WI38 (cell line): ENCODE measurements around the gene NEUROD1.

Experiments used
- H3K4me3 ChIP-seq: 2 replicates; pipeline ENCODE4 v1.5.1; 2011; ENCODE audit warnings: low read depth, mild to moderate bottlenecking, control low read depth, low read length
- TF ChIP-seq, protein P1 (sequence below): IDR thresholded peaks from 2 replicates; pipeline ENCODE4 v1.5.1; 2012; ENCODE audit warnings: low read depth, mild to moderate bottlenecking, control low read depth, low read length

Gene NEUROD1

DNA sequence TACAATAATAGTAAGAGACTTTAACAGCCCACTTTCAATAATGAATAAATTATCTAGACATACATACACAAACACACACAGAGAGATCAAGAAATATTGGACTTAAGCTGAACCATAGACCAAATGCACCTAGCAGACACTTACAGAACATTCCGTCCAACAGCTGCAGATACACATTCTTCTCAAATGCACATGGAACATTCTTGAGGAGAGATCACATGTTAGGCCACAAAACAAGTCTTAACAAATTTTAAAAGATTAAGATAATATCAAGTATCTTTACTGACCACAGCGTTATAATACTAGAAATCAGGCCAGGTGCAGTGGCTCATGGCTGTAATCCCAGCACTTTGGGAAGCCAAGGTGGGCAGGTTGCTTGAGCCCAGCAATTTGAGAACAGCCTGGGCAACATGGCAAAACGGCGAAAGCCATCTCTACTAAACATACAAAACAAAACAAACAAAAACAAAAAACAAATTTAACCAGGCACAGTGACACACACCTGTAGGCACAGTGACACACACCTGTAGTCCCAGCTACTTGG lies 30.8 kb downstream of the NEUROD1 start:
- no peak overlapping the region for H3K4me3 ChIP-seq
- TF ChIP-seq, protein P1, sequence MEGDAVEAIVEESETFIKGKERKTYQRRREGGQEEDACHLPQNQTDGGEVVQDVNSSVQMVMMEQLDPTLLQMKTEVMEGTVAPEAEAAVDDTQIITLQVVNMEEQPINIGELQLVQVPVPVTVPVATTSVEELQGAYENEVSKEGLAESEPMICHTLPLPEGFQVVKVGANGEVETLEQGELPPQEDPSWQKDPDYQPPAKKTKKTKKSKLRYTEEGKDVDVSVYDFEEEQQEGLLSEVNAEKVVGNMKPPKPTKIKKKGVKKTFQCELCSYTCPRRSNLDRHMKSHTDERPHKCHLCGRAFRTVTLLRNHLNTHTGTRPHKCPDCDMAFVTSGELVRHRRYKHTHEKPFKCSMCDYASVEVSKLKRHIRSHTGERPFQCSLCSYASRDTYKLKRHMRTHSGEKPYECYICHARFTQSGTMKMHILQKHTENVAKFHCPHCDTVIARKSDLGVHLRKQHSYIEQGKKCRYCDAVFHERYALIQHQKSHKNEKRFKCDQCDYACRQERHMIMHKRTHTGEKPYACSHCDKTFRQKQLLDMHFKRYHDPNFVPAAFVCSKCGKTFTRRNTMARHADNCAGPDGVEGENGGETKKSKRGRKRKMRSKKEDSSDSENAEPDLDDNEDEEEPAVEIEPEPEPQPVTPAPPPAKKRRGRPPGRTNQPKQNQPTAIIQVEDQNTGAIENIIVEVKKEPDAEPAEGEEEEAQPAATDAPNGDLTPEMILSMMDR: no peak

- TF ChIP-seq, protein P1: no peak
- H3K4me3 ChIP-seq: no peak overlapping the region
Measured at GRCh38 chr2:181648478-181649155, 31.7 kb downstream of the NEUROD1 start.

- TF ChIP-seq, protein P1: no peak
- no peak overlapping the region for H3K4me3 ChIP-seq
Measured at GRCh38 chr2:181646415-181646987, 33.8 kb downstream of the NEUROD1 start.

DNA sequence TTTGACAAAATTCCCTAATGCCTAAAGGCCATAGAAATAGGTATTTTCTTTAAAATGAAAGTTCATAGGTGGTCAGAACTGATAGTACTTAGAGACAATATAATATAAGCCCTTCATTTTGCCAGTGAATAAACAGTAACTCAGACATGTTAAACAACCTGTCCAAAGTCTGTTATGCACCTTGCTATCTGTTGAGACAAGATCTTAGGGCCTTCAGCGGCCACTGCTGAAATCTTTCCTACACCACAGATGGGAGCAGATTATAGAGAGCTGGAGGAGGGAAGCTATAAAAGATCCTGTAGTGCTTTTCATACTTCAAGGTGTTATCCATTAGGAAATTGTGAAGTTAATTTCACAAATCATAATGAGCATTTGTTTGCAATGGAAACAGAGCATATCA lies 37.2 kb downstream of the NEUROD1 start:
- no peak overlapping the region for H3K4me3 ChIP-seq
- TF ChIP-seq, protein P1: no peak

- TF ChIP-seq, protein P1: no peak
- no peak overlapping the region for H3K4me3 ChIP-seq
Measured at GRCh38 chr2:181642086-181642485, 38.2 kb downstream of the NEUROD1 start.

DNA sequence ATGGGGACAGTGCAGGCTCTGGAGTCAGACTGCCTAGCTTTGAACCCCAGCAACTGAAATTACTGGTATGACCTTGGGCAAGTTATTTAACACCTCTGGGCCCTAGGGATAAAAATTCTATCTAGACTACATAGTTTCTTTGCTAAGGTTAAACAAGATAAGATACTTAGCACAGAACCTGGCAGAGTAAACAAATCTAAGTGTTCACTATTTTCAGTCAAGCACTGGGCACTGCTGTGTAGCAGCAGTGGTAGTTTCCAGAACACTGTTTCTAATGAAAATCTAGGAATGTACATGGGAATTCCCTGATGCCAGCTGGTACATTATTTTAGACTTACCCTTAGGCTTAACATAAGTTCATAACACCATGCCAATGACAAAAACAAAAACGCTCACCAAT lies 40.6 kb downstream of the NEUROD1 start:
- TF ChIP-seq, protein P1: no peak
- no peak overlapping the region for H3K4me3 ChIP-seq

GRCh38 chr2:181632733-181633401 lies 47.5 kb downstream of the NEUROD1 start:
- TF ChIP-seq, protein P1: no peak
- H3K4me3 ChIP-seq: no peak overlapping the region
